IPS DF 6.9 (cell line): ENCODE data around the gene ARID5A.

Experiments used
- DNase-seq: peaks from one replicate; pipeline ENCODE4 v3.0.0-alpha.2; 2013; ENCODE audit warnings: low read depth, low spot score
- H3K27ac ChIP-seq: one replicate; pipeline ENCODE4 v1.5.1; 2013; ENCODE audit warnings: low read length, control low read depth
- H3K27me3 ChIP-seq: 2 replicates; pipeline ENCODE4 v1.6.1; 2013; ENCODE audit warnings: mild to moderate bottlenecking, low read length; ENCODE audit not compliant: control insufficient read depth, insufficient read depth
- H3K36me3 ChIP-seq: 2 replicates; pipeline ENCODE4 v1.6.1; 2013; ENCODE audit warnings: low read length; ENCODE audit not compliant: control insufficient read depth, insufficient read depth
- H3K4me1 ChIP-seq: 2 replicates; pipeline ENCODE4 v1.6.1; 2013; ENCODE audit warnings: low read length; ENCODE audit not compliant: control insufficient read depth, insufficient read depth
- H3K4me3 ChIP-seq: 2 replicates; pipeline ENCODE4 v1.5.1; 2013; ENCODE audit warnings: mild to moderate bottlenecking, low read length
- H3K9me3 ChIP-seq: 2 replicates; pipeline ENCODE4 v1.6.1; 2013; ENCODE audit warnings: low read length, inconsistent platforms; ENCODE audit not compliant: control insufficient read depth, insufficient read depth
- WGBS: extraction: QIAGEN DNeasy Blood & Tissue Kit; methylation state at CpG from one replicate; pipeline ENCODE4 v1.1.7; 2013; ENCODE audit warnings: mixed read lengths, missing lambda C conversion rate; ENCODE audit not compliant: insufficient read length, insufficient coverage; 5-methylcytosine and 5-hydroxymethylcytosine counted together

Gene ARID5A

DNA sequence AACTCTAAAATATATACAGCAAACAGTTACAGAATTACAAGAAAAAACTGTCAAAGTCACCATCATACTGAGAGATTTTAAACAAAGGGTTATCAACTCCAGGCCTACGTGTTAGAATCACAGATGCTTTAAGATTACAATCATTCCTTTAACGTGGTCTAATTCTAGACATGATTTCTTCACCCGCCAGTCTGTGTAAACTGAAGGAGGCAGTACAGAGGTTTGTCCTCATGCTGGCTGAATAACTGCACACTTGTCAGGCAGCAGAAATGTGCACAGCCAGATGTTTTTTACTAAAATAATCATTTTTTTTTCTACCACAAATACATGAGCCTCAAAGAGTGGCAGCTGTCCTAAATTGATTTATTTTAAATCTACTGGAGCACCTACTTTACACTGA lies 15.9 kb upstream of the ARID5A start:
- Histone ChIP-seq H3K27ac (no peak overlapping the region), H3K9me3 (no peaks in the 10 kb centered on the region), H3K27me3 (no peaks in the 10 kb centered on the region), H3K4me1 (no peaks in the 10 kb centered on the region), H3K36me3 (no peaks in the 10 kb centered on the region), H3K4me3 (no peak overlapping the region)
- no CpG with 5 or more reads among the region's 3 CpGs for WGBS
- DNase-seq: no peak

DNA sequence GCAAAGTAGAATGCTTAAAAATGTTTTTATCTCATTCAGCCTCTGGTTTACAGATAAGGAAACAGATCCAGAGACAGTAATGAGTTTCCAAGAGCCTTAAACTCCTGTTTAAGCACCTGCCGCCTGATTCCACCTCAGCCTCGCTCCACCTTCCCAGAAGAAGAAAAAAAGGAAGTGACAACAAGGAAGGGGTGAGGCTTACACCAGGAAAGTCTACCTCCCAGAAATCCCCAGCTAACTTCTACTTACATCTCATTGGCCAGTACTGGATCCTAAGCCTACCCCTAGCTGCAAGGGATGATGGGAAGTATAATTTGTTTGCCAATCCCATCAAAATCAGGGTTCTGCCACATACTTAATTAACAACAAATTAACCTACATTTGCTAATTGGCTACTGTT lies 15.3 kb upstream of the ARID5A start:
- no CpG with 5 or more reads among the region's 2 CpGs for WGBS
- Histone ChIP-seq H3K4me3 (no peak overlapping the region), H3K27ac (no peak overlapping the region), H3K9me3 (no peaks in the 10 kb centered on the region), H3K27me3 (no peaks in the 10 kb centered on the region), H3K36me3 (no peaks in the 10 kb centered on the region), H3K4me1 (no peaks in the 10 kb centered on the region)
- no peak for DNase-seq

- no CpG with 5 or more reads among the region's 9 CpGs for WGBS
- H3K9me3 ChIP-seq: no peaks in the 10 kb centered on the region
- DNase-seq: no peak
- no peaks in the 10 kb centered on the region for H3K36me3 ChIP-seq
- no peaks in the 10 kb centered on the region for H3K4me1 ChIP-seq
- no peak overlapping the region for H3K27ac ChIP-seq
- H3K27me3 ChIP-seq: no peaks in the 10 kb centered on the region
- H3K4me3 ChIP-seq: no peak overlapping the region
These were observed 14.0 kb upstream of the ARID5A start for GRCh38 chr2:96522304-96523203.

- Histone ChIP-seq H3K4me1 (0 out of 2 replicates have a peak, but pooled peaks cover 1% of the 10 kb centered on the region), H3K27ac (no peak overlapping the region), H3K36me3 (no peaks in the 10 kb centered on the region), H3K27me3 (no peaks in the 10 kb centered on the region), H3K4me3 (no peak overlapping the region), H3K9me3 (no peaks in the 10 kb centered on the region)
- no peak for DNase-seq
- no CpG with 5 or more reads among the region's 11 CpGs for WGBS
These were observed 12.7 kb upstream of the ARID5A start for GRCh38 chr2:96523659-96524481.

DNA sequence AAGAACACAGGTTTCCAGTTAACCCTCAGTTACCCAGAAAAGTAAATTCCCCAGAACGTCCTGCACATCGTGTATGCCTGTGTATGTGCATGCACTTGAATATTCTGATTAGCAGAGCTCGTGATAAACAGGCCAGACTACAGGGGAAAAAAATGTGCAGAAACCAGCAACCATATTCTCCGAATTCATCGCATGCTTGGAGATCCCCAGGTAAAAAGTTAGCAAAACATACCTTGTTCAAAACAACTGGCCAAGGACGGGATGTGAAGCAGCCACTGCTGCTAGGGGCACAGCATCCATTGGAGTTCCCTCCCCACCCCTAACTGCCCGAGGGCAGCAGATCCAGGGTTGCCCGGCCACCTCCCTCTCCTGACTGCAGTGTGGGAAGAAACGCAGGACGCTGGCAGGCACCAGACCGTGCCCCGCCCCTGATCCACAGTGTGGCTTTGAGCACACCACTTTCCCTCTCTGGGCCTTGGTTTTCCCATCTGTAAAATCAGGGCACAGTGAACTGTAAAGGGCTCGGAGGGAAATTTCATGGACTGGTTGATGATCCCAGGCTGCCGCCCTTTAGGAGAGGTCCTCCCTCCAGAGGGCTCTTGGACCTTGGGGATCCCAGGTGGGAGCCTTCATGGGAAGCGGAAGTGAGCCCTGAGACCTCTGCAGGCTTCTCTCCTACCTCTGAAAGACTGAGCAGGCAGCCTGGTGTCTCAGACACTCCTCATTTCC lies 11.9 kb upstream of the ARID5A start:
- no peak overlapping the region for H3K27ac ChIP-seq
- no peaks in the 10 kb centered on the region for H3K36me3 ChIP-seq
- no peaks in the 10 kb centered on the region for H3K9me3 ChIP-seq
- H3K4me1 ChIP-seq: 0 out of 2 replicates have a peak, but pooled peaks cover 1% of the 10 kb centered on the region
- no peaks in the 10 kb centered on the region for H3K27me3 ChIP-seq
- no peak for DNase-seq
- H3K4me3 ChIP-seq: no peak overlapping the region
- no CpG with 5 or more reads among the region's 15 CpGs for WGBS

GRCh38 chr2:96525211-96525507 lies 11.4 kb upstream of the ARID5A start:
- no peak overlapping the region for H3K4me3 ChIP-seq
- no peaks in the 10 kb centered on the region for H3K9me3 ChIP-seq
- no peaks in the 10 kb centered on the region for H3K36me3 ChIP-seq
- no peak overlapping the region for H3K27ac ChIP-seq
- H3K4me1 ChIP-seq: 0 out of 2 replicates have a peak, but pooled peaks cover 1% of the 10 kb centered on the region
- no CpG with 5 or more reads among the region's 4 CpGs for WGBS
- no peak for DNase-seq
- H3K27me3 ChIP-seq: no peaks in the 10 kb centered on the region

- Histone ChIP-seq H3K36me3 (no peaks in the 10 kb centered on the region), H3K9me3 (no peaks in the 10 kb centered on the region), H3K4me1 (0 out of 2 replicates have a peak, but pooled peaks cover 1% of the 10 kb centered on the region), H3K27ac (no peak overlapping the region), H3K27me3 (no peaks in the 10 kb centered on the region), H3K4me3 (no peak overlapping the region)
- WGBS: no CpG with 5 or more reads among the region's 12 CpGs
- DNase-seq: no peak
These were observed 10.4 kb upstream of the ARID5A start for GRCh38 chr2:96526101-96526591.

GRCh38 chr2:96526615-96527285 lies 9.8 kb upstream of the ARID5A start:
- WGBS: no CpG with 5 or more reads among the region's 29 CpGs

GRCh38 chr2:96527286-96528005 lies 9.1 kb upstream of the ARID5A start:
- H3K36me3 ChIP-seq: no peaks in the 10 kb centered on the region
- H3K9me3 ChIP-seq: no peaks in the 10 kb centered on the region
- 0 out of 2 replicates have a peak, but pooled peaks cover 1% of the 10 kb centered on the region for H3K4me1 ChIP-seq
- no peaks in the 10 kb centered on the region for H3K27me3 ChIP-seq
- no CpG with 5 or more reads among the region's 51 CpGs for WGBS
- peak overlapping the region; percentile 38; the same call in 1 of the 2 replicates for H3K4me3 ChIP-seq
- DNase-seq: no peak
- no peak overlapping the region for H3K27ac ChIP-seq

More at GRCh38 chr2:96526615-96527285, 9.8 kb upstream of the ARID5A start:
- no peak for DNase-seq
- Histone ChIP-seq H3K4me1 (0 out of 2 replicates have a peak, but pooled peaks cover 1% of the 10 kb centered on the region), H3K27me3 (no peaks in the 10 kb centered on the region), H3K27ac (no peak overlapping the region), H3K4me3 (peak overlapping the region; percentile 38; the same call in 1 of the 2 replicates), H3K9me3 (no peaks in the 10 kb centered on the region), H3K36me3 (no peaks in the 10 kb centered on the region)
